ENCODE results near the gene BCS1L.

BCS1L gene

GRCh38 chr2:218658671-218659257 lies 719 bp upstream of the BCS1L start:
- Histone ChIP-seq H3K9me3 (ENCODE audit: control extremely low read depth in 1 of 5, control insufficient read depth in 4 of 5, insufficient read depth in 2 of 5, low read depth in 1 of 5, low read length in 4 of 5) (no peaks in the 10 kb centered on the region), H3K27me3 (replicated peaks in 2 of 5; ENCODE audit: control insufficient read depth in 4 of 5, insufficient read depth in 5 of 5, low read length in 4 of 5) (no peaks in the 10 kb centered on the region), H3K36me3 (ENCODE audit: control insufficient read depth in 4 of 4, insufficient read depth in 4 of 4, low read length in 3 of 4) (peaks cover 14 to 68% (median 48%) of the 10 kb centered on the region in 4 experiments), H3K4me3 (ENCODE audit: control insufficient read depth in 1 of 7, extremely low read depth in 1 of 7, insufficient read depth in 4 of 7, low read depth in 2 of 7, low read length in 6 of 7) (peak overlapping the region; percentile 81 to 96 (median 90)), H3K27ac (ENCODE audit: insufficient read depth in 1 of 2, low read depth in 1 of 2, low read length in 2 of 2, poor library complexity in 1 of 2, severe bottlenecking in 2 of 2) (peak overlapping the region in 1 of 2 experiments; percentile 60), H3K4me1 (ENCODE audit: control extremely low read depth in 1 of 4, control insufficient read depth in 4 of 4, insufficient read depth in 4 of 4, low read length in 3 of 4) (peaks cover 6 to 19% (median 17%) of the 10 kb centered on the region in 4 experiments)
- WGBS (ENCODE audit: insufficient coverage), result 1% methylated on average over 25 of the region's 27 CpGs
- peak; percentile 52 to 66 (median 53) for DNase-seq
- CTCF ChIA-PET, result interaction anchor here (1.1 to 8.7 kb wide), 11 partner anchors 9 to 200 kb away, joined by 3 to 75 read pairs (median 8); partner anchors contain the start of genes RNF25, STK36 and TTLL4
- POLR2A ChIA-PET, result interaction anchor here (0.6 kb wide), 2 partner anchors 29 to 43 kb away, joined by 3 read pairs; no protein-coding TSS in a partner anchor

GRCh38 chr2:218659988-218660358 lies 490 bp downstream of the BCS1L start:
- Histone ChIP-seq H3K9me3 (ENCODE audit: control extremely low read depth in 1 of 5, control insufficient read depth in 4 of 5, insufficient read depth in 2 of 5, low read depth in 1 of 5, low read length in 4 of 5) (no peaks in the 10 kb centered on the region), H3K4me1 (ENCODE audit: control extremely low read depth in 1 of 4, control insufficient read depth in 4 of 4, insufficient read depth in 4 of 4, low read length in 3 of 4) (peaks cover 6 to 19% (median 17%) of the 10 kb centered on the region in 4 experiments), H3K27ac (ENCODE audit: insufficient read depth in 1 of 2, low read depth in 1 of 2, low read length in 2 of 2, poor library complexity in 1 of 2, severe bottlenecking in 2 of 2) (peak overlapping the region; percentile 18 to 60), H3K27me3 (replicated peaks in 2 of 5; ENCODE audit: control insufficient read depth in 4 of 5, insufficient read depth in 5 of 5, low read length in 4 of 5) (no peaks in the 10 kb centered on the region), H3K4me3 (ENCODE audit: control insufficient read depth in 1 of 7, extremely low read depth in 1 of 7, insufficient read depth in 4 of 7, low read depth in 2 of 7, low read length in 6 of 7) (peak overlapping the region; percentile 81 to 96 (median 90)), H3K36me3 (ENCODE audit: control insufficient read depth in 4 of 4, insufficient read depth in 4 of 4, low read length in 3 of 4) (peaks cover 9 to 69% (median 53%) of the 10 kb centered on the region in 4 experiments)
- ChIA-PET CTCF (interaction anchor here (0.9 to 8.7 kb wide), 9 partner anchors 8 to 192 kb away, joined by 3 to 75 read pairs (median 8); partner anchors contain the start of genes RNF25, STK36 and TTLL4), POLR2A (interaction anchor here (0.9 kb wide), 1 partner anchor 12 kb away, joined by 3 read pairs; no protein-coding TSS in a partner anchor)
- WGBS (ENCODE audit: insufficient coverage), result 30% methylated on average over 7 of the region's 8 CpGs
- DNase-seq, result no peak

GRCh38 chr2:218662377-218662776 lies 2.9 kb downstream of the BCS1L start:
- H3K4me1 ChIP-seq (ENCODE audit: control extremely low read depth in 1 of 4, control insufficient read depth in 4 of 4, insufficient read depth in 4 of 4, low read length in 3 of 4), result peaks cover 6 to 19% (median 17%) of the 10 kb centered on the region in 4 experiments
- H3K9me3 ChIP-seq (ENCODE audit: control extremely low read depth in 1 of 5, control insufficient read depth in 4 of 5, insufficient read depth in 2 of 5, low read depth in 1 of 5, low read length in 4 of 5), result no peaks in the 10 kb centered on the region
- DNase-seq, result no peak
- CTCF ChIA-PET, result interaction anchor here (5.7 to 8.7 kb wide), 2 partner anchors 9 to 17 kb away, joined by 40 to 75 read pairs; partner anchors contain the start of genes RNF25 and STK36
- H3K4me3 ChIP-seq (ENCODE audit: control insufficient read depth in 1 of 7, extremely low read depth in 1 of 7, insufficient read depth in 4 of 7, low read depth in 2 of 7, low read length in 6 of 7), result no peak overlapping the region
- H3K36me3 ChIP-seq (ENCODE audit: control insufficient read depth in 4 of 4, insufficient read depth in 4 of 4, low read length in 3 of 4), result peaks cover 4 to 62% (median 51%) of the 10 kb centered on the region in 4 experiments
- H3K27ac ChIP-seq (ENCODE audit: insufficient read depth in 1 of 2, low read depth in 1 of 2, low read length in 2 of 2, poor library complexity in 1 of 2, severe bottlenecking in 2 of 2), result no peak overlapping the region
- H3K27me3 ChIP-seq (replicated peaks in 2 of 5; ENCODE audit: control insufficient read depth in 4 of 5, insufficient read depth in 5 of 5, low read length in 4 of 5), result no peaks in the 10 kb centered on the region
- WGBS (ENCODE audit: insufficient coverage), result 95% methylated on average over 5 of the region's 7 CpGs
- POLR2A ChIA-PET, result no interaction called here

- WGBS (ENCODE audit: insufficient coverage), result 98% methylated on average over 9 of the region's 10 CpGs
- DNase-seq, result no peak
- H3K27ac ChIP-seq (ENCODE audit: insufficient read depth in 1 of 2, low read depth in 1 of 2, low read length in 2 of 2, poor library complexity in 1 of 2, severe bottlenecking in 2 of 2), result no peak overlapping the region
- POLR2A ChIA-PET, result no interaction called here
- H3K9me3 ChIP-seq (ENCODE audit: control extremely low read depth in 1 of 5, control insufficient read depth in 4 of 5, insufficient read depth in 2 of 5, low read depth in 1 of 5, low read length in 4 of 5), result no peaks in the 10 kb centered on the region
- peaks cover 6 to 19% (median 17%) of the 10 kb centered on the region in 4 experiments for H3K4me1 ChIP-seq (ENCODE audit: control extremely low read depth in 1 of 4, control insufficient read depth in 4 of 4, insufficient read depth in 4 of 4, low read length in 3 of 4)
- H3K36me3 ChIP-seq (ENCODE audit: control insufficient read depth in 4 of 4, insufficient read depth in 4 of 4, low read length in 3 of 4), result peaks cover 4 to 63% (median 56%) of the 10 kb centered on the region in 4 experiments
- CTCF ChIA-PET, result no interaction called here
- no peak overlapping the region for H3K4me3 ChIP-seq (ENCODE audit: control insufficient read depth in 1 of 7, extremely low read depth in 1 of 7, insufficient read depth in 4 of 7, low read depth in 2 of 7, low read length in 6 of 7)
- H3K27me3 ChIP-seq (replicated peaks in 2 of 5; ENCODE audit: control insufficient read depth in 4 of 5, insufficient read depth in 5 of 5, low read length in 4 of 5), result no peaks in the 10 kb centered on the region
Measured at GRCh38 chr2:218662827-218663226, 3.3 kb downstream of the BCS1L start.

GRCh38 chr2:218663901-218664300 lies 4.4 kb downstream of the BCS1L start:
- peaks cover 8 to 67% (median 62%) of the 10 kb centered on the region in 4 experiments for H3K36me3 ChIP-seq (ENCODE audit: control insufficient read depth in 4 of 4, insufficient read depth in 4 of 4, low read length in 3 of 4)

GRCh38 chr2:218664653-218665052 lies 5.2 kb downstream of the BCS1L start:
- CTCF ChIA-PET, result interaction anchor here (1.6 kb wide), 1 partner anchor 23 kb away, joined by 6 read pairs; no protein-coding TSS in a partner anchor
- Histone ChIP-seq H3K9me3 (ENCODE audit: control extremely low read depth in 1 of 5, control insufficient read depth in 4 of 5, insufficient read depth in 2 of 5, low read depth in 1 of 5, low read length in 4 of 5) (no peaks in the 10 kb centered on the region), H3K36me3 (ENCODE audit: control insufficient read depth in 4 of 4, insufficient read depth in 4 of 4, low read length in 3 of 4) (peaks cover 9 to 67% (median 63%) of the 10 kb centered on the region in 4 experiments), H3K27ac (ENCODE audit: insufficient read depth in 1 of 2, low read depth in 1 of 2, low read length in 2 of 2, poor library complexity in 1 of 2, severe bottlenecking in 2 of 2) (no peak overlapping the region), H3K4me3 (ENCODE audit: control insufficient read depth in 1 of 7, extremely low read depth in 1 of 7, insufficient read depth in 4 of 7, low read depth in 2 of 7, low read length in 6 of 7) (no peak overlapping the region), H3K4me1 (ENCODE audit: control extremely low read depth in 1 of 4, control insufficient read depth in 4 of 4, insufficient read depth in 4 of 4, low read length in 3 of 4) (peaks cover 6 to 10% (median 8%) of the 10 kb centered on the region in 4 experiments), H3K27me3 (replicated peaks in 2 of 5; ENCODE audit: control insufficient read depth in 4 of 5, insufficient read depth in 5 of 5, low read length in 4 of 5) (no peaks in the 10 kb centered on the region)
- POLR2A ChIA-PET, result no interaction called here
- DNase-seq, result no peak
- 96% methylated on average over 5 of the region's 7 CpGs for WGBS (ENCODE audit: insufficient coverage)

More at GRCh38 chr2:218663901-218664300, 4.4 kb downstream of the BCS1L start:
- ChIA-PET POLR2A (no interaction called here), CTCF (interaction anchor here (1.6 kb wide), 1 partner anchor 24 kb away, joined by 6 read pairs; no protein-coding TSS in a partner anchor)
- H3K27me3 ChIP-seq (replicated peaks in 2 of 5; ENCODE audit: control insufficient read depth in 4 of 5, insufficient read depth in 5 of 5, low read length in 4 of 5), result no peaks in the 10 kb centered on the region
- H3K4me3 ChIP-seq (ENCODE audit: control insufficient read depth in 1 of 7, extremely low read depth in 1 of 7, insufficient read depth in 4 of 7, low read depth in 2 of 7, low read length in 6 of 7), result no peak overlapping the region
- peaks cover 6 to 13% (median 11%) of the 10 kb centered on the region in 4 experiments for H3K4me1 ChIP-seq (ENCODE audit: control extremely low read depth in 1 of 4, control insufficient read depth in 4 of 4, insufficient read depth in 4 of 4, low read length in 3 of 4)
- WGBS (ENCODE audit: insufficient coverage), result 96% methylated on average over 12 of the region's 15 CpGs
- H3K27ac ChIP-seq (ENCODE audit: insufficient read depth in 1 of 2, low read depth in 1 of 2, low read length in 2 of 2, poor library complexity in 1 of 2, severe bottlenecking in 2 of 2), result no peak overlapping the region
- no peaks in the 10 kb centered on the region for H3K9me3 ChIP-seq (ENCODE audit: control extremely low read depth in 1 of 5, control insufficient read depth in 4 of 5, insufficient read depth in 2 of 5, low read depth in 1 of 5, low read length in 4 of 5)
- no peak for DNase-seq
